IMR-90 (cell line): ENCODE data around the gene SKP1. TPM values are rescaled to one million over a fixed set of nuclear protein-coding genes. Genes with fewer than 3 reads are reported as not detected.

ENCODE experiments used
- ATAC-seq: fragments of 200-7000 bp; cut with Tn5 transposase; 2 replicates; pipeline ENCODE4 v1.9.1; 2020; ENCODE audit warnings: low read depth, mild to moderate bottlenecking, moderate library complexity
- BruUV-seq: library from RNA; stranded (reverse); fragments of 400-500 nt; replicated peaks from 2 replicates; lab custom pipeline; 2021; lab: Mats Ljungman, UMichigan
- CTCF ChIA-PET: fragments of 300-600 bp; formaldehyde crosslinking; extraction: SDS; loops from one replicate; lab custom pipeline; 2021; ENCODE audit warnings: antibody characterized with exemption; lab: Yijun Ruan, JAX
- POLR2A ChIA-PET: fragments of 300-600 bp; sonication (Branson Sonifier 250); formaldehyde crosslinking; loops from one replicate; lab custom pipeline; 2022; ENCODE audit warnings: antibody characterized with exemption; ENCODE audit not compliant: unreplicated experiment; lab: Charles Lee
- DNase-seq: peaks from one replicate; pipeline ENCODE4 v3.0.0; 2013
- H2AFZ ChIP-seq: replicated peaks from 2 replicates; pipeline ENCODE3; 2013; ENCODE audit warnings: low read length, mild to moderate bottlenecking; ENCODE audit not compliant: poor library complexity
- H2AK5ac ChIP-seq: 2 replicates; pipeline ENCODE4 v1.6.1; 2013; ENCODE audit warnings: low read depth, low read length, inconsistent platforms
- H2AK9ac ChIP-seq: replicated peaks from 2 replicates; pipeline ENCODE3; 2013; ENCODE audit warnings: mild to moderate bottlenecking, low read depth, low read length, moderate library complexity; ENCODE audit not compliant: poor library complexity
- H2BK120ac ChIP-seq: 2 replicates; pipeline ENCODE4 v1.6.1; 2013; ENCODE audit warnings: low read depth, low read length, inconsistent platforms
- H2BK15ac ChIP-seq: 3 replicates; pipeline ENCODE4 v1.6.1; 2013; ENCODE audit warnings: low read depth, low read length, inconsistent platforms
- H2BK20ac ChIP-seq: 2 replicates; pipeline ENCODE4 v1.6.1; 2013; ENCODE audit warnings: low read depth, mild to moderate bottlenecking, inconsistent platforms, low read length, moderate library complexity
- H2BK5ac ChIP-seq: 2 replicates; pipeline ENCODE4 v1.6.1; 2013; ENCODE audit warnings: mild to moderate bottlenecking, low read depth, low read length, inconsistent platforms; ENCODE audit not compliant: poor library complexity, severe bottlenecking
- H3K14ac ChIP-seq: replicated peaks from 2 replicates; pipeline ENCODE4 v1.6.1; 2013; ENCODE audit warnings: low read depth, low read length, inconsistent platforms
- H3K18ac ChIP-seq: 2 replicates; pipeline ENCODE4 v1.6.1; 2013; ENCODE audit warnings: low read depth, low read length, control low read depth
- H3K23ac ChIP-seq: 2 replicates; pipeline ENCODE4 v1.6.1; 2013; ENCODE audit warnings: low read depth, low read length, inconsistent platforms
- H3K27ac ChIP-seq: 2 replicates; pipeline ENCODE4 v1.5.1; 2013; ENCODE audit warnings: mild to moderate bottlenecking, control low read depth, low read length; ENCODE audit not compliant: insufficient read depth
- H3K27me3 ChIP-seq: 2 replicates; pipeline ENCODE4 v1.6.1; 2013; ENCODE audit warnings: low read length; ENCODE audit not compliant: control insufficient read depth, insufficient read depth
- H3K36me3 ChIP-seq: 2 replicates; pipeline ENCODE4 v1.6.1; 2013; ENCODE audit warnings: low read length, mixed read lengths; ENCODE audit not compliant: control insufficient read depth, insufficient read depth
- H3K4ac ChIP-seq: 2 replicates; pipeline ENCODE4 v1.6.1; 2013; ENCODE audit warnings: low read depth, low read length, inconsistent platforms
- H3K4me1 ChIP-seq: 2 replicates; pipeline ENCODE4 v1.6.1; 2013; ENCODE audit warnings: low read length, mixed read lengths; ENCODE audit not compliant: control insufficient read depth, insufficient read depth
- H3K4me2 ChIP-seq: 2 replicates; pipeline ENCODE4 v1.6.1; 2013; ENCODE audit warnings: low read depth, mild to moderate bottlenecking, control low read depth, low read length, moderate library complexity
- H3K4me3 ChIP-seq: 2 replicates; pipeline ENCODE4 v1.5.1; 2013; ENCODE audit warnings: low read depth, mild to moderate bottlenecking, control low read depth, low read length, moderate library complexity; ENCODE audit not compliant: insufficient read depth
- H3K56ac ChIP-seq: 2 replicates; pipeline ENCODE4 v1.6.1; 2013; ENCODE audit warnings: low read length, inconsistent platforms; ENCODE audit not compliant: insufficient read depth; ENCODE audit errors: extremely low read depth
- H3K79me1 ChIP-seq, 2 experiments: 2 replicates each; pipeline ENCODE4 v1.6.1; 2013; ENCODE audit warnings: low read length in 2 of 2, inconsistent platforms in 1 of 2, low read depth in 1 of 2
- H3K9ac ChIP-seq: 2 replicates; pipeline ENCODE4 v1.6.1; 2013; ENCODE audit warnings: low read depth, low read length, control low read depth
- H3K9me1 ChIP-seq: 2 replicates; pipeline ENCODE4 v1.6.1; 2013; ENCODE audit warnings: low read length, inconsistent platforms; ENCODE audit not compliant: insufficient read depth
- H3K9me3 ChIP-seq: 2 replicates; pipeline ENCODE4 v1.6.1; 2013; ENCODE audit warnings: low read length; ENCODE audit not compliant: control insufficient read depth, insufficient read depth
- H4K20me1 ChIP-seq: 2 replicates; pipeline ENCODE4 v1.6.1; 2013; ENCODE audit warnings: low read length, inconsistent platforms; ENCODE audit not compliant: insufficient read depth
- H4K5ac ChIP-seq: 2 replicates; pipeline ENCODE4 v1.6.1; 2013; ENCODE audit warnings: mild to moderate bottlenecking, low read depth, low read length, control low read depth
- H4K8ac ChIP-seq, 2 experiments: 2 replicates each; pipeline ENCODE4 v1.6.1; 2013; ENCODE audit warnings: low read depth in 2 of 2, low read length in 2 of 2, control low read depth in 1 of 2, inconsistent platforms in 1 of 2
- H4K91ac ChIP-seq: 2 replicates; pipeline ENCODE4 v1.6.1; 2013; ENCODE audit warnings: low read depth, low read length, inconsistent platforms; ENCODE audit not compliant: insufficient read depth
- CEBPB ChIP-seq: IDR thresholded peaks from 2 replicates; pipeline ENCODE4 v1.6.1; 2012; ENCODE audit warnings: low read depth, low read length, improper control_type of control experiment
- MXI1 ChIP-seq: IDR thresholded peaks from 2 replicates; pipeline ENCODE4 v1.6.1; 2012; ENCODE audit warnings: low read depth, mild to moderate bottlenecking, low read length, moderate library complexity, borderline replicate concordance
- POLR2A ChIP-seq: IDR thresholded peaks from 2 replicates; pipeline ENCODE4 v1.6.1; 2012; ENCODE audit warnings: mild to moderate bottlenecking, low read depth, low read length
- USF2 ChIP-seq: fragments of 150-350 bp; IDR thresholded peaks from 2 replicates; pipeline ENCODE4 v1.6.1; 2017; ENCODE audit warnings: mild to moderate bottlenecking, antibody characterized with exemption, low read length, low read depth
- whole genome bisulfite sequencing, 2 experiments: methylation state at CpG; one replicate each; pipeline versions ENCODE4 v1.1.5 to v1.1.7; 2013; ENCODE audit warnings: missing lambda C conversion rate in 2 of 2; ENCODE audit not compliant: insufficient read length in 1 of 2; ENCODE audit errors: extremely low coverage in 2 of 2; 5-methylcytosine and 5-hydroxymethylcytosine counted together
- dilution Hi-C: fragments of 300-500 bp; cut with HindIII; formaldehyde crosslinking; loops from one replicate; pipeline ENCODE4 v1.14.3; 2018; ENCODE audit warnings: low sequenced_read_pairs; ENCODE audit not compliant: unreplicated experiment
- in situ Hi-C: fragments of 300-500 bp; cut with MboI; formaldehyde crosslinking; loops from 3 replicates; pipeline ENCODE4 v1.14.3; 2019; ENCODE audit warnings: low sequenced_read_pairs, inconsistent platforms, mixed read lengths
- intact Hi-C: fragments of 100-400 bp; cut with micrococcal nuclease; formaldehyde crosslinking; loops from 2 replicates; pipeline ENCODE4 v1.10.0; 2022
- polyA plus RNA-seq, 3 experiments: library from polyadenylated mRNA; depleted of rRNA; stranded (reverse); fragments of >200 nt; gene quantifications; 2 replicates each; pipeline ENCODE4 v1.2.3, GENCODE V29; 2012; ENCODE audit warnings: low replicate concordance in 1 of 3
- total RNA-seq: library from RNA; depleted of rRNA; stranded (reverse); fragments of >200 nt; gene quantifications from 2 replicates; pipeline ENCODE4 v1.2.3, GENCODE V29; 2012

Gene SKP1
- total and polyA plus RNA-seq, 2 of the 4 experiments (the other 2 are of a cell fraction): 206 to 618 TPM

DNA sequence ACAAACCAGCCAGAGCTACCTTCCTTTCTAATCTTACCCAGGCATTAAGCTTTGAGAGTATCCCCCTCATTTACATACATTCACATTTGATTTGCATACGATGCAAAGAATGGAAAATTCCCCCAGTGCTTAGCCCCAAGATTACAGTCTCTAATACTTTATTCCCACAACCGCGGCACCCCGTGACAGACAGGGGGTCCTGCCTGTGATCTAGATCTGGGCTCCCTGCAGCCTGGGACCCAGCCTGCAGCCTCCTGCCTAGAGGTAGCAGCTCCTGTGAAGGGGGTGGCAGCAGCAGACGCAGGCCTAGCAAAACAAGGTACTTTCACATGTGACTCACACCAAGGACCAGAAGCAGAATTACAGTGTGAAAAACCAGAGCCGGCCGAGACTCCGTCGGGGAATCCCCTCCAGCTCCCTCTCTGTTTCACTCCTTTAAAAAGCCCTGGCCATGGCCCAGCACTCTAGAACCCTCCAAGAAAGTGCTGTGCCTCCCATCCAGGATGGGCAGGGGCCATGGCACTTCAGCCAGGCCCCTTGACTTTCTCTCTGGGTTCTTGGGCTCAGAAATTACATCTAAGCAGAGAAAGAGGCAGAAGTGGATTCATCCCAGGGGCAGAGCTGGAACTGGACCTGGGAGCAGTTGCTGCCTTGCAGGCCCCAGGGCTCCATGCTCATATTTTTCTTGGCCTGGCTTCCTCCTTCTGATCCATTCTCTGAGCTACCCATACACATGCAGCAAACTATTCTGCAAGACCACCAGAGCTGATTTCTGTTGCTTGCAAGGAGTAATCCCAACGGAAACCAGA, 76.3 kb downstream of the SKP1 start:
- ATAC-seq: peak; percentile 59
- Histone ChIP-seq H2AFZ (peak overlapping the region; percentile 77), H3K4ac (no peak overlapping the region), H3K14ac (no peak overlapping the region), H3K27me3 (peaks cover 9% of the 10 kb centered on the region), H2BK5ac (no peak overlapping the region), H3K4me2 (no peak overlapping the region), H3K4me3 (no peak overlapping the region), H3K9me3 (no peaks in the 10 kb centered on the region), H3K9me1 (peaks cover 3% of the 10 kb centered on the region; the same call in 1 of the 2 replicates), H2BK120ac (no peak overlapping the region), H3K23ac (no peak overlapping the region), H3K4me1 (peaks cover 4% of the 10 kb centered on the region), H3K56ac (no peak overlapping the region), H3K18ac (no peak overlapping the region), H3K36me3 (no peaks in the 10 kb centered on the region), H2AK5ac (no peak overlapping the region), H2AK9ac (no peak overlapping the region), H2BK20ac (no peak overlapping the region), H4K20me1 (no peaks in the 10 kb centered on the region), H3K27ac (no peak overlapping the region), H3K79me1 (no peaks in the 10 kb centered on the region), H2BK15ac (no peak overlapping the region), H4K91ac (no peak overlapping the region), H3K9ac (no peak overlapping the region), H4K8ac (no peak overlapping the region), H4K5ac (no peak overlapping the region)
- DNase-seq: peak; percentile 76
- POLR2A ChIA-PET: no interaction called here
- WGBS, 2 experiments: 88% methylated on average over 1 of the region's 10 CpGs; no CpG with 5 or more reads in 1 of the 2 experiments
- no TSS peak for BruUV-seq
- intact Hi-C loops: loop anchor here (2.0 kb wide), 1 partner anchor 40 kb away; no protein-coding TSS in a partner anchor
- dilution Hi-C loops: no loop called here
- TF ChIP-seq POLR2A: no peak
- TF ChIP-seq MXI1: no peak
- TF ChIP-seq USF2: peak; percentile 38; the same call in 1 of the 2 replicates
- TF ChIP-seq CEBPB: no peak
- CTCF ChIA-PET: interaction anchor here (1.3 to 1.8 kb wide), 3 partner anchors 9 to 40 kb away, joined by 3 to 6 read pairs (median 3); no protein-coding TSS in a partner anchor
- in situ Hi-C loops: no loop called here
